Measurements from ENCODE around the gene C13orf42.

The C13orf42 gene

DNA sequence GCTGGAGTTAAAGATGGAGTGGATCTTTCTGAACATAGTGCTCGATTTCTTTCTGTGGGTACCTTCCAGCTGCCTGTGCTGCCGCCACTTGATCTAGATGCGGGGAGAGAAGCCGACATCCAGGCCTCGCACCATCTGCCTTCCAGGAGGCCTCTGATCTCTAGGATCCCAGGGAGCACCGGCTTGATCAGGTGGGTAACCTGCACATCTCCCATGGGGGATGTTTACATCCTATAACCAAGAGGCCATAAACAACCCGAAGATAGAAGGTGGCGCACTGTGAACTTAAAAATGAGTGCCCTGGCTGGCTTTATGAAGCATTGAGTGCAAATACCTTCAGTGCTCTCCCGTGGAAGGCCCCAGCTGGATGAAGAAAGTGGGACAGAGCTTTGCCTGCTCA lies at the start of gene C13orf42:
Gene C13orf42, minus strand, starts transcription at position 101 of the 400 bp plus-strand sequence. Its CDS starts 65 bp downstream, at position 36.
- ChIA-PET CTCF (interaction anchor here (1.2 to 5.2 kb wide), 2 partner anchors 9 to 13 kb away, joined by 3 to 45 read pairs; no protein-coding TSS in a partner anchor), POLR2A (no interaction called here)
- no peak for TF ChIP-seq CTCF (IDR thresholded peaks at IDR 0.05; ENCODE audit: insufficient read depth, low read length, missing control alignments)
- no peak for DNase-seq (ENCODE audit: low read depth, low spot score)
- no peak within 1 kb of the TSS for H3K4me3 ChIP-seq (ENCODE audit: low read depth, low read length)

DNA sequence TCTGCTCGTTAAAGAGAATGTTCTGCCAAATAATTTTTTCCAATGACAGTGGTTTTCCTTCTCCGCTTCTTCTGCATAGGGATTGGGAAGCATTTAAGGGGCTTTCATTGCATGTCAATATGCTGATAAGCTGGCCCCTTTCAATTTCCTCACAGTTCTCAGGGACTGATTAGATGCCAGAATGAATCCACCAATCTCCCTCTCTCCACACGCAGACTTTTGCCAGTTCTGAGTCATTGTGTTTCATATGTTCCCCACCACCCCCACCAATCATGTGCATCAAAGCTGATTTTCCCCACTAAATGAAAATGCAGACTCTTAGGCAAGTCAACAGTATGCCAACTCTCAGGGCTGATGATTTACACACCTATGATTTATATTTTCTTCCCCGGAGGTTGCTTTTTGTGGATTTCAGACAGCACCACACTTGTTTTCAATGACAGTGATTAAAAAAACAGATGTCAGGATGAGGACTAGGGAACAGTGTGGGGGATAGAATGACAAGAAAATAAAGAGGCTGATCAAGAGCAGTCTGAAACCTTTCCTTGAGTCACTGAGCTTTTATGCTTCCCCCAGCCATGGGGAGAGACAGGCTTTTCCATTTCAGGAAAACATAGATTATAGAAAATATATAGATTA lies 47.9 kb upstream of the C13orf42 start:
- ChIA-PET POLR2A (no interaction called here), CTCF (interaction anchor here (1.0 kb wide), 1 partner anchor 35 kb away, joined by 4 read pairs; no protein-coding TSS in a partner anchor)

GRCh38 chr13:51158365-51158764 lies 47.3 kb upstream of the C13orf42 start:
- no peak for DNase-seq (ENCODE audit: low read depth, low spot score)
- ChIA-PET CTCF (no interaction called here), POLR2A (no interaction called here)
- no peak overlapping the region for H3K4me3 ChIP-seq (ENCODE audit: low read depth, low read length)
- no peak for TF ChIP-seq CTCF (IDR thresholded peaks at IDR 0.05; ENCODE audit: insufficient read depth, low read length, missing control alignments)

More for the DNA sequence above, 47.9 kb upstream of the C13orf42 start:
- TF ChIP-seq CTCF (IDR thresholded peaks at IDR 0.05; ENCODE audit: insufficient read depth, low read length, missing control alignments) = no peak
- H3K4me3 ChIP-seq (ENCODE audit: low read depth, low read length) = no peak overlapping the region
- DNase-seq (ENCODE audit: low read depth, low spot score) = no peak

GRCh38 chr13:51156648-51157047 lies 45.6 kb upstream of the C13orf42 start:
- CTCF ChIA-PET = interaction anchor here (1.6 to 2.1 kb wide), 2 partner anchors 31 to 130 kb away, joined by 6 to 9 read pairs; no protein-coding TSS in a partner anchor
- H3K4me3 ChIP-seq (ENCODE audit: low read depth, low read length) = no peak overlapping the region
- DNase-seq (ENCODE audit: low read depth, low spot score) = no peak
- POLR2A ChIA-PET = no interaction called here
- no peak for TF ChIP-seq CTCF (IDR thresholded peaks at IDR 0.05; ENCODE audit: insufficient read depth, low read length, missing control alignments)

DNA sequence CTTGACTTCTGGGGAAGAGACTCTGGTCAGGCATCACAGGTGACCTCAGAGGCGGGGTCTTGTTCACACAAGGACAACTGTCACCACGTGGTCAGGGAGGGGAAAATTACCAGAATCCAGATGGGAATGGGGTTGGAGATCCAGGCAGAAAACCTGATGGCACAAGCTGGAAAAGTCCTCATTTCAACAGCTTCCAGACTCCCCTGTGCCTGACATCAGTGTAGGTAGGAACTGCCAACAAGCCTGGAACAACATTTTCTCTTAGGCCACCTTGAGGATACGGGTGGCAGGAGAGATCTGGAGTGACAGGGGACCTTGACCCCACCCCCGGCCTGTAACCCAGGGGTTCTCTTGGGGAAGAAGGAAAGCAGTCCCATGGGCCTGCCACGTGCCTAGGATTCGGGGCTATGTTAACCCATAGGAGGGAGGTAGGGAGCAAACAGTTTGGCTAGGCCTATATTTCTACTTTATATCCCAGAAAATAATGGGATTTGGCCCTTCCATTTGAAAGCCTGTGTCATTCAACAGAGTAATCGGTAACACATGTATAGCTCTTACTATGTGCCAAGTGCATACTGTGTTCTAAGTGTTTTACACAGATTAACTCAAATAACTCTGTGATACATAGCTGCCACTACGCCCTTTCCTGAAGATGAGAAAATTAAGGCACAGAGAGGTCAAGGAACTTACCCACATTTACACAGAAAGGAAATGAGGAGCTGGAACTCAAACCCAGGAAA lies 44.9 kb upstream of the C13orf42 start:
- H3K4me3 ChIP-seq (ENCODE audit: low read depth, low read length) = no peak overlapping the region
- POLR2A ChIA-PET = no interaction called here
- CTCF ChIA-PET = interaction anchor here (2.1 kb wide), 1 partner anchor 31 kb away, joined by 6 read pairs; no protein-coding TSS in a partner anchor
- no peak for TF ChIP-seq CTCF (IDR thresholded peaks at IDR 0.05; ENCODE audit: insufficient read depth, low read length, missing control alignments)
- no peak for DNase-seq (ENCODE audit: low read depth, low spot score)

GRCh38 chr13:51155161-51155560 lies 44.1 kb upstream of the C13orf42 start:
- no peak for TF ChIP-seq CTCF (IDR thresholded peaks at IDR 0.05; ENCODE audit: insufficient read depth, low read length, missing control alignments)
- POLR2A ChIA-PET = no interaction called here

More at GRCh38 chr13:51155161-51155560, 44.1 kb upstream of the C13orf42 start:
- no peak overlapping the region for H3K4me3 ChIP-seq (ENCODE audit: low read depth, low read length)
- CTCF ChIA-PET = interaction anchor here (7.7 kb wide), 1 partner anchor 133 kb away, joined by 173 read pairs; no protein-coding TSS in a partner anchor
- no peak for DNase-seq (ENCODE audit: low read depth, low spot score)
